ENCODE data around the gene FTCD. TPM values are rescaled to one million over a fixed set of nuclear protein-coding genes. Genes with fewer than 3 reads are reported as not detected.

FTCD gene
- total and polyA plus RNA-seq, 9 of the 15 experiments (the other 6 are each of a cell fraction or from before 2014, with no cell fraction given) = 0.11 to 1.6 (median 0.67) TPM; not detected in 5

DNA sequence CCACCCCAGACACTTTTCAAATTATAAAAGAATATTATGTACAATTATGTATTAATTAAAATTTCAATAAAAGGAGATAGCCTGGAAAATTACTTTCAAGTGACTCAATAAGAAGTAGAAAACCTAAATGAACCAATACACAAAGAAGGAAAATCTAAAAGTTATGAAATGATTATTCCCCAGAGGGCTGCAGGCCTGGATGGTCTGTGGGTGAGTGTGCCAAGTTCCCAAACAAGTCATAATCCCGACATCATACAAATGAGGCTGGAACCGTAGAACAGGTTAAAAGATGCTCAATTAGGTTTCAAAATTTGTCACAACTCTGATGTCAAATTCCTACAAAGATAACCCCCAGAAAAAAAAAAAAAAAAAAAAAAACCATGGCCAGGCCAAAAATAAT is 16.2 kb upstream of the FTCD start:
- Histone ChIP-seq H3K27me3 (ENCODE audit: control insufficient read depth in 2 of 2, insufficient read depth in 2 of 2, low read length in 2 of 2) (no peaks in the 10 kb centered on the region), H2AFZ (ENCODE audit: low read depth, low read length) (no peak overlapping the region), H3K9ac (ENCODE audit: insufficient read depth in 1 of 2, low read depth in 2 of 2, low read length in 2 of 2) (no peak overlapping the region), H3K27ac (ENCODE audit: extremely low read depth, low read depth, low read length) (no peak overlapping the region), H3K4me2 (ENCODE audit: insufficient read depth, low read length) (no peak overlapping the region), H3K79me2 (ENCODE audit: control insufficient read depth, insufficient read depth, low read length) (peaks cover 64% of the 10 kb centered on the region), H3K9me1 (ENCODE audit: control insufficient read depth, insufficient read depth, low read length) (peaks cover 5% of the 10 kb centered on the region), H3K4me3 (no peak overlapping the region), H3K36me3 (ENCODE audit: control insufficient read depth, insufficient read depth, low read length) (peaks cover 28% of the 10 kb centered on the region; the same call in 2 of the 3 replicates), H3K9me3 (replicated peaks; ENCODE audit: control insufficient read depth, insufficient read depth, low read depth, low read length) (no peaks in the 10 kb centered on the region), H3K4me1 (replicated peaks in 1 of 2; ENCODE audit: control insufficient read depth in 2 of 2, insufficient read depth in 2 of 2, low read length in 2 of 2) (peaks cover 2 to 26% of the 10 kb centered on the region in 2 experiments; a peak in 4 of 5 replicates), H4K20me1 (replicated peaks; ENCODE audit: control insufficient read depth, insufficient read depth, low read length) (peaks cover 17% of the 10 kb centered on the region; the same call in 1 of the 2 replicates)
- ATAC-seq (no peak), DNase-seq (ENCODE audit: extremely low read depth in 1 of 4, low spot score in 3 of 4) (no peak), FAIRE-seq (no peak)
- intact Hi-C loops (cut with micrococcal nuclease) (no loop called here), in situ Hi-C loops (cut with MboI) (no loop called here)
- BruUV-seq (replicated peaks) = no TSS peak
- whole genome bisulfite sequencing (ENCODE audit: insufficient coverage, low coverage, missing lambda C conversion rate) = 69% methylated on average over 2 of the region's 2 CpGs
- CTCF ChIA-PET (ENCODE audit: low intra/inter-chr PET ratio) = no interaction called here
- POLR2A ChIA-PET = interaction anchor here (1.6 kb wide), 1 partner anchor 11 kb away, joined by 5 read pairs; no protein-coding TSS in a partner anchor
- TF ChIP-seq NFRKB (IDR thresholded peaks at IDR 0.05; ENCODE audit: low read depth) (no peak), SRSF7 (optimal IDR thresholded peaks at IDR 0.05; ENCODE audit: low read depth, low read length) (no peak), MTA1 (IDR thresholded peaks at IDR 0.05; ENCODE audit: borderline replicate concordance) (no peak), SMARCC2 (IDR thresholded peaks at IDR 0.05; ENCODE audit: low read depth) (no peak), ZNF354B (CRISPR knock-in tag; IDR thresholded peaks at IDR 0.05) (no peak), NFXL1 (CRISPR knock-in tag; IDR thresholded peaks at IDR 0.05) (no peak), PTTG1 (tag; IDR thresholded peaks at IDR 0.05; ENCODE audit: low read depth) (no peak), ZNF699 (CRISPR knock-in tag; IDR thresholded peaks at IDR 0.05; ENCODE audit: insufficient replicate concordance) (no peak), ZNF347 (CRISPR knock-in tag; IDR thresholded peaks at IDR 0.05; ENCODE audit: low read depth) (no peak), NCOA6 (IDR thresholded peaks at IDR 0.05) (no peak), SIX5 (IDR thresholded peaks at IDR 0.05; ENCODE audit: borderline replicate concordance in 1 of 2, insufficient read depth in 1 of 2, low read depth in 1 of 2, low read length in 2 of 2) (no peak), ATF1 (CRISPR knock-in tag; IDR thresholded peaks at IDR 0.05) (no peak), ATF1 (tag; IDR thresholded peaks at IDR 0.05) (no peak)
- TF ChIP-seq, protein P1, sequence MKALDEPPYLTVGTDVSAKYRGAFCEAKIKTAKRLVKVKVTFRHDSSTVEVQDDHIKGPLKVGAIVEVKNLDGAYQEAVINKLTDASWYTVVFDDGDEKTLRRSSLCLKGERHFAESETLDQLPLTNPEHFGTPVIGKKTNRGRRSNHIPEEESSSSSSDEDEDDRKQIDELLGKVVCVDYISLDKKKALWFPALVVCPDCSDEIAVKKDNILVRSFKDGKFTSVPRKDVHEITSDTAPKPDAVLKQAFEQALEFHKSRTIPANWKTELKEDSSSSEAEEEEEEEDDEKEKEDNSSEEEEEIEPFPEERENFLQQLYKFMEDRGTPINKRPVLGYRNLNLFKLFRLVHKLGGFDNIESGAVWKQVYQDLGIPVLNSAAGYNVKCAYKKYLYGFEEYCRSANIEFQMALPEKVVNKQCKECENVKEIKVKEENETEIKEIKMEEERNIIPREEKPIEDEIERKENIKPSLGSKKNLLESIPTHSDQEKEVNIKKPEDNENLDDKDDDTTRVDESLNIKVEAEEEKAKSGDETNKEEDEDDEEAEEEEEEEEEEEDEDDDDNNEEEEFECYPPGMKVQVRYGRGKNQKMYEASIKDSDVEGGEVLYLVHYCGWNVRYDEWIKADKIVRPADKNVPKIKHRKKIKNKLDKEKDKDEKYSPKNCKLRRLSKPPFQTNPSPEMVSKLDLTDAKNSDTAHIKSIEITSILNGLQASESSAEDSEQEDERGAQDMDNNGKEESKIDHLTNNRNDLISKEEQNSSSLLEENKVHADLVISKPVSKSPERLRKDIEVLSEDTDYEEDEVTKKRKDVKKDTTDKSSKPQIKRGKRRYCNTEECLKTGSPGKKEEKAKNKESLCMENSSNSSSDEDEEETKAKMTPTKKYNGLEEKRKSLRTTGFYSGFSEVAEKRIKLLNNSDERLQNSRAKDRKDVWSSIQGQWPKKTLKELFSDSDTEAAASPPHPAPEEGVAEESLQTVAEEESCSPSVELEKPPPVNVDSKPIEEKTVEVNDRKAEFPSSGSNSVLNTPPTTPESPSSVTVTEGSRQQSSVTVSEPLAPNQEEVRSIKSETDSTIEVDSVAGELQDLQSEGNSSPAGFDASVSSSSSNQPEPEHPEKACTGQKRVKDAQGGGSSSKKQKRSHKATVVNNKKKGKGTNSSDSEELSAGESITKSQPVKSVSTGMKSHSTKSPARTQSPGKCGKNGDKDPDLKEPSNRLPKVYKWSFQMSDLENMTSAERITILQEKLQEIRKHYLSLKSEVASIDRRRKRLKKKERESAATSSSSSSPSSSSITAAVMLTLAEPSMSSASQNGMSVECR (CRISPR knock-in tag; IDR thresholded peaks at IDR 0.05) = no peak
- TF ChIP-seq, protein P2, sequence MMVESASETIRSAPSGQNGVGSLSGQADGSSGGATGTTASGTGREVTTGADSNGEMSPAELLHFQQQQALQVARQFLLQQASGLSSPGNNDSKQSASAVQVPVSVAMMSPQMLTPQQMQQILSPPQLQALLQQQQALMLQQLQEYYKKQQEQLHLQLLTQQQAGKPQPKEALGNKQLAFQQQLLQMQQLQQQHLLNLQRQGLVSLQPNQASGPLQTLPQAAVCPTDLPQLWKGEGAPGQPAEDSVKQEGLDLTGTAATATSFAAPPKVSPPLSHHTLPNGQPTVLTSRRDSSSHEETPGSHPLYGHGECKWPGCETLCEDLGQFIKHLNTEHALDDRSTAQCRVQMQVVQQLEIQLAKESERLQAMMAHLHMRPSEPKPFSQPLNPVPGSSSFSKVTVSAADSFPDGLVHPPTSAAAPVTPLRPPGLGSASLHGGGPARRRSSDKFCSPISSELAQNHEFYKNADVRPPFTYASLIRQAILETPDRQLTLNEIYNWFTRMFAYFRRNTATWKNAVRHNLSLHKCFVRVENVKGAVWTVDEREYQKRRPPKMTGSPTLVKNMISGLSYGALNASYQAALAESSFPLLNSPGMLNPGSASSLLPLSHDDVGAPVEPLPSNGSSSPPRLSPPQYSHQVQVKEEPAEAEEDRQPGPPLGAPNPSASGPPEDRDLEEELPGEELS (CRISPR knock-in tag; IDR thresholded peaks at IDR 0.05; ENCODE audit: borderline replicate concordance) = no peak
